ENCODE results near the gene XYLT1.

DNA sequence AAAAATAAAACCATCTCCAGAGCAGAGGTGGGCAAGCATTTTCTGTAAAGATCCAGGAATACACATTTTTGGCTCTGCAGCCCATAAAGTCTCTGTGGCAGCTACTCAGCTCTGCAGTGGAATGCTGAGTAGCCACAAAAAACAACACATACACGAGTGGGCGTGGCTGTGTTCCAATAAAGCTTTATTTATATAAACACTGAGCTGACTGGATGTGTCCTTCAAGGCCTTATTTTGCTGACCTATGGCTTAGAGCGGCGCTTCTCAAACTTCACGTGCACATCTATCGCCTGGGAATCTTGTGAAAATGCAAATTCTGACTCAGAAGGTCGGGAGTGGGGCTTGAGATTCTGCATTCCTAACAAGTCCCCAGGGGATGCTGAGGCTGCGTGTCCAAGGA, 39.7 kb downstream of the XYLT1 start:
- TF ChIP-seq, protein P1, sequence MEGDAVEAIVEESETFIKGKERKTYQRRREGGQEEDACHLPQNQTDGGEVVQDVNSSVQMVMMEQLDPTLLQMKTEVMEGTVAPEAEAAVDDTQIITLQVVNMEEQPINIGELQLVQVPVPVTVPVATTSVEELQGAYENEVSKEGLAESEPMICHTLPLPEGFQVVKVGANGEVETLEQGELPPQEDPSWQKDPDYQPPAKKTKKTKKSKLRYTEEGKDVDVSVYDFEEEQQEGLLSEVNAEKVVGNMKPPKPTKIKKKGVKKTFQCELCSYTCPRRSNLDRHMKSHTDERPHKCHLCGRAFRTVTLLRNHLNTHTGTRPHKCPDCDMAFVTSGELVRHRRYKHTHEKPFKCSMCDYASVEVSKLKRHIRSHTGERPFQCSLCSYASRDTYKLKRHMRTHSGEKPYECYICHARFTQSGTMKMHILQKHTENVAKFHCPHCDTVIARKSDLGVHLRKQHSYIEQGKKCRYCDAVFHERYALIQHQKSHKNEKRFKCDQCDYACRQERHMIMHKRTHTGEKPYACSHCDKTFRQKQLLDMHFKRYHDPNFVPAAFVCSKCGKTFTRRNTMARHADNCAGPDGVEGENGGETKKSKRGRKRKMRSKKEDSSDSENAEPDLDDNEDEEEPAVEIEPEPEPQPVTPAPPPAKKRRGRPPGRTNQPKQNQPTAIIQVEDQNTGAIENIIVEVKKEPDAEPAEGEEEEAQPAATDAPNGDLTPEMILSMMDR (tag by site-specific recombination; IDR thresholded peaks at IDR 0.05): no peak
- TF ChIP-seq ZNF560 (tag by site-specific recombination; IDR thresholded peaks at IDR 0.05; ENCODE audit: borderline replicate concordance) (no peak), ZNF24 (tag by site-specific recombination; IDR thresholded peaks at IDR 0.05) (no peak), BCL11A (tag by site-specific recombination; IDR thresholded peaks at IDR 0.05; ENCODE audit: low read depth) (no peak), SALL2 (tag by site-specific recombination; IDR thresholded peaks at IDR 0.05; ENCODE audit: borderline replicate concordance) (no peak), ZNF146 (tag by site-specific recombination; IDR thresholded peaks at IDR 0.05) (no peak)

Data from HEK293 (cell line).